Activated naive CD8-positive, alpha-beta T cell treated with anti-CD3 and anti-CD28 coated beads for 36 hours (primary cell): ENCODE results near the gene MCU. TPM values are rescaled to one million over a fixed set of nuclear protein-coding genes. Genes with fewer than 3 reads are reported as not detected.
"Not testable (repeated sequence)": the region's sequence is repeated elsewhere in the genome, so short reads cannot be mapped to it uniquely, and the experiment has no call there.

Experiments used
- DNase-seq: peaks from one replicate; pipeline ENCODE4 v3.0.0; 2021
- H3K27ac Mint-ChIP-seq: one replicate; pipeline ENCODE4 v1.8.0; 2022; ENCODE audit warnings: mild to moderate bottlenecking, moderate library complexity, mixed read lengths
- H3K27me3 Mint-ChIP-seq: one replicate; pipeline ENCODE4 v1.8.0; 2022; ENCODE audit warnings: mild to moderate bottlenecking, mixed read lengths
- H3K36me3 Mint-ChIP-seq: one replicate; pipeline ENCODE4 v1.8.0; 2021; ENCODE audit warnings: mild to moderate bottlenecking, mixed read lengths
- H3K4me1 Mint-ChIP-seq: one replicate; pipeline ENCODE4 v1.8.0; 2021; ENCODE audit warnings: mixed read lengths
- H3K4me3 Mint-ChIP-seq: one replicate; pipeline ENCODE4 v1.8.0; 2022; ENCODE audit warnings: mild to moderate bottlenecking, moderate library complexity, mixed read lengths
- H3K9me3 Mint-ChIP-seq: one replicate; pipeline ENCODE4 v1.8.0; 2022; ENCODE audit warnings: mixed read lengths
- total RNA-seq, 2 experiments: library from RNA; stranded (reverse); gene quantifications; one replicate each; pipeline ENCODE4 v1.2.3, GENCODE V29; 2021

The MCU gene
- total RNA-seq, 2 experiments from 2014 or later: 15.3 to 15.5 TPM

DNA sequence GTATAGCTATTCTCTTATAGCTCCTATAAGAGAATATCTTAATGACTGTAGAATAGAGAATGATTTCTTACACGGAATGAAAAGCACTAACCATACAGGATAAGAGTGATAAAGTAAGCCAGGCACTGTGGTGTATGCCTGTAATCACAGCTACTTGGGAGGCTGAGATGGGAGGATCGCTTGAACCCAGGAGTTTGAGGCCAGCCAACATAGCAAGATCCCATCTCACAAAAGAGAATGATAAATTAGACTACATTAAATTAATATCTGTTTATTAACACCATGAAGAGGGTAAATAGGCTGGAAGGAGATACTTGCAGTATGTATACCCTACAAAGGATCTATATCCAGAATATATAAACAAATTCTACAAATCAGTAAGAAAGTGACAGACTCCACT lies 189.3 kb downstream of the MCU start:
- peaks cover 15% of the 10 kb centered on the region for H3K9me3 Mint-ChIP-seq

DNA sequence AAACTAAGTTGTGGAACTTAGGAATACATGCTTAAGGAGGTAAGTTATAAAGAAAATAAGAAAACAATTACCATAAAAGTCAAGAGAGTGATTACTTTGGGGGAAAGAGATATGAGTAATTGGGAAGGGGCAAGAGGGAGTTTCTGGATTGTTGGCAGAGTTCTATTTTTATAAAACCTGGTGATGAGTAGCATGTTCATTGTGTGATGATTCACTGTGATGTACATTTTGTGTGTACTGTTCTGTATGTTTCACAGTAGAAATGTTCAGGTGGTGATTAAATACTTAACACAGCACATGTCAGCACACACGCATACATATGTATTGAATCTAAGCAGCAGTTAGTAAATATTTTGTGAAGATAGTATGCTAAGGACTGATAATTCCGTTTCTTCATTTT lies 191.9 kb downstream of the MCU start:
- no peak for DNase-seq
- no peak overlapping the region for H3K4me3 Mint-ChIP-seq
- H3K27me3 Mint-ChIP-seq: no peaks in the 10 kb centered on the region
- peaks cover 48% of the 10 kb centered on the region for H3K36me3 Mint-ChIP-seq
- H3K4me1 Mint-ChIP-seq: peaks cover 12% of the 10 kb centered on the region
- peaks cover 14% of the 10 kb centered on the region for H3K9me3 Mint-ChIP-seq
- no peak overlapping the region for H3K27ac Mint-ChIP-seq

More for the DNA sequence above, 189.3 kb downstream of the MCU start:
- H3K27ac Mint-ChIP-seq: no peak overlapping the region
- DNase-seq: no peak
- peaks cover 35% of the 10 kb centered on the region for H3K36me3 Mint-ChIP-seq
- no peak overlapping the region for H3K4me3 Mint-ChIP-seq
- H3K4me1 Mint-ChIP-seq: peaks cover 2% of the 10 kb centered on the region
- H3K27me3 Mint-ChIP-seq: no peaks in the 10 kb centered on the region

DNA sequence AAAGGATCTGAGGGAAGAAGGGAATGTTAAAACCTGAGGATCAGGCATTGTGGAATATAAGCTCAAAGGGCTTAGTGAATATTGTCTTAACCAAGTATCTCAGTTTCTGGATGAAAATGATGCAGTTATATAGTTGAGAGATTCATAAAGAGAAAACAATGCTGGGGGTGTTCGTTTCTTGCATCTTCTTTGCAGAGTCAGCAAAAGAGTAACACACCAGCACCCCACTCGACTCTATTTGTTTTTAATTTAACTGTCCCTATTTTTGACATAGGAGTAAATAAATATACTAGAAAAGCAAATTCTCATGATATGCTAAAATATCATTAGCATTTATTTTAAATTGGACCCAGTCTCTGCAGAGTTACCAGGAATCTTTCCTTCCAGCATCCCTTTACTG lies 194.0 kb downstream of the MCU start:
- Mint-ChIP-seq H3K36me3 (peaks cover 46% of the 10 kb centered on the region), H3K27me3 (no peaks in the 10 kb centered on the region), H3K4me3 (no peak overlapping the region), H3K4me1 (peaks cover 12% of the 10 kb centered on the region), H3K9me3 (peaks cover 9% of the 10 kb centered on the region), H3K27ac (no peak overlapping the region)
- no peak for DNase-seq

DNA sequence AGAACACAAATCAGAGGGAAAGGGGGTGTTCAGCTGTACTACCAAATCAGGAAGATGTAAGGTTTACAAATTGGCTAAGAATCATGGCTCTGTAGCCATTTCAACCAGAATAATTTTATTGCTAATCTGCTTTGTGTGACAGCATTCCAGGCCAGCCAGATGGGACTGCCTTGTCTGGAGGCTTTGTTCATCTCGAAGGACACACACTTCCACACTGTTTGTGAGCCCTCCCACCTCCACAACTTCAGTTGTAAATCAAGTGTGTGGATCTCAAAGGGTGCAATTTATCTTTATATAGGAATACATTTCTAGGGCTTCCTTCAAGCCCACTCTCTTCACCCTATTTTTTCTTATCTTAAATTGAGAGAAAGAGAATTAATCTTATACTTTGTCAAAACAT lies 194.7 kb downstream of the MCU start:
- DNase-seq: no peak
- Mint-ChIP-seq H3K9me3 (peaks cover 7% of the 10 kb centered on the region), H3K4me3 (no peak overlapping the region), H3K27me3 (no peaks in the 10 kb centered on the region), H3K4me1 (peaks cover 12% of the 10 kb centered on the region), H3K27ac (peak overlapping the region; percentile 88), H3K36me3 (peaks cover 44% of the 10 kb centered on the region)

DNA sequence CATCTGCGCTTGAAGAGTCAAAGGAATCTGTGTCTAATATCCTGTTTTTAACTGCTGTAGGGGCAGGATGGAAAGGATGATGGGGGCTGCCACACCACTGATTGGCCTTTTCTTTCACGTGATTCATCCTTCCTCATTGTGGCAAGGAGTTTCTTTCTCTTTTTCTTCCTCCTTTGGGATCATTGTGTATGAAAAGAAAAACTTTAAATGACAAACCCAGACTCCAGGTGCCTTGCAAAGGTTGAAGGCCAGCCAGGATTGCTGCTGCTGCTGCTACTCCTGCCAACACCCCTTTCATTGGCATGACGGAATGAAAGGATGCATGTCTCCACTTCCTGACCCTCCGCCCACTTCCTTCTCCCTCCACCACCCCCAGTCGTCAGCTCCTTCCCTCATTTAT lies 195.1 kb downstream of the MCU start:
- Mint-ChIP-seq H3K27ac (peak overlapping the region; percentile 88), H3K36me3 (peaks cover 40% of the 10 kb centered on the region), H3K27me3 (no peaks in the 10 kb centered on the region), H3K4me1 (peaks cover 12% of the 10 kb centered on the region), H3K9me3 (peaks cover 6% of the 10 kb centered on the region), H3K4me3 (peak overlapping the region; percentile 70)
- peak; percentile 16 for DNase-seq

DNA sequence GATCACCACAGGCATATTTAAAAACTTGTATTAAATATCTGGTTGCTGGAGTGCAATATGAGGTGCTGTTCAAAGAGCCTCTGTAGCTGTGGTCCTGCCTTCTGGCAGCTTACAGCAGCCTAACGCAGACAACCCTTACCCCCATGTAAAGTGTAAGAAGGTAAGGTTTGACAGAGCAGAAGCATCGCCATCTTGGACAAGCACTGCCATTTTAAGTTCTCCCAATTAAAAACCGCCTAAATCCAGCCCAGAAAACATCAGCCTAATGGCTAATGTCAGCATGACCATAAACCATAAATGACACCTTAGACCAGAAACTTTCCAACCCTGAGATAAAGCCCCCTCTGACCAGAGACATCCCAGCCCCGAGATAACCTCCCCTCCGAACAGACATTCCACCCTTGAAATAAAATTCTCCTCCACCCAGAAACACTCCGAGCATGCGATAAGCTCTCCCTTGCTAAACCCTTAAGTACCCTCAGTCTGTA lies 196.3 kb downstream of the MCU start:
- Mint-ChIP-seq H3K4me1 (peaks cover 12% of the 10 kb centered on the region), H3K4me3 (no peak overlapping the region), H3K27ac (no peak overlapping the region), H3K36me3 (peaks cover 33% of the 10 kb centered on the region), H3K9me3 (no peaks in the 10 kb centered on the region), H3K27me3 (no peaks in the 10 kb centered on the region)
- DNase-seq: no peak

DNA sequence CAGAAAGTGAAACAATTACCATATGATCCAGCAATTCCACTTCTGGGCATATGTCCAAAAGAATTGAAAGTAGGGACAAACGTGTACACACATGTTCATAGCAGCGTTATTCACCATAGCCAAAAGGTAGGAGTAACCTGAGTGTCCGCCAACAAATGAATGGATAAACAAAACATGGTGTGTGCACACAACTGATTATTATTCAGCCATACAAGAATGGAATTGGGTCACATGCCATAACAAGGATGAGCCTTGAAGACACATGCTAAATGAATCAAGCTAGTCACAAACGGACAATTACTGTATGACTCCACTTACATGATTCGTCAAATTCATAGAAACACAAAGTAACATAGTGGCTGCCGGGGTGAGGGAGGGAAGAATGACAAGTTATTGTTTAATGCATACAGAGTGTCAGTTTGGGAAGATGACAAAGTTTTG lies 197.5 kb downstream of the MCU start:
- DNase-seq: no peak
- Mint-ChIP-seq H3K4me1 (peaks cover 12% of the 10 kb centered on the region), H3K27me3 (peaks cover 1% of the 10 kb centered on the region), H3K9me3 (no peaks in the 10 kb centered on the region), H3K4me3 (no peak overlapping the region), H3K36me3 (peaks cover 28% of the 10 kb centered on the region), H3K27ac (no peak overlapping the region)

DNA sequence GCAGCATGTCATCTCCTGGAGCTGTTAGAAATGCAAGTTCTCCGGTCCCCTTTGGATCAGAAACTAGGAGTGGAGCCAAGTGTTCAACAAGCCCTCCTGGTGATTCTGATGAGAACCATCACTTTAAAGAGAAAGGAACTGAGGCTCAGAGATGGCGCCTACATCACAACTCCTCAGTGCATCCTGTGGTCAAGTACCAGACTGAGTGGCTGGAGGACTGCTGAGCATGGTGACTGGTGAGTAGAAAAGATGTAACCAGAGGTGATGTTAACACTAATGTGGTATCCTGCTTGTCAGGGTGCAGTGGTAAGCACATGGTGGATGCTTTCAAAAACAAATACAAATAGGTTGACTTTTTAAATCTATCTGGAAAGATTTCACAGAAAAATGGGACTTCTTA lies 198.1 kb downstream of the MCU start:
- no peaks in the 10 kb centered on the region for H3K9me3 Mint-ChIP-seq
- DNase-seq: no peak
- peaks cover 25% of the 10 kb centered on the region for H3K36me3 Mint-ChIP-seq
- H3K4me1 Mint-ChIP-seq: peaks cover 12% of the 10 kb centered on the region
- peaks cover 8% of the 10 kb centered on the region for H3K27me3 Mint-ChIP-seq
- H3K27ac Mint-ChIP-seq: no peak overlapping the region
- H3K4me3 Mint-ChIP-seq: no peak overlapping the region

DNA sequence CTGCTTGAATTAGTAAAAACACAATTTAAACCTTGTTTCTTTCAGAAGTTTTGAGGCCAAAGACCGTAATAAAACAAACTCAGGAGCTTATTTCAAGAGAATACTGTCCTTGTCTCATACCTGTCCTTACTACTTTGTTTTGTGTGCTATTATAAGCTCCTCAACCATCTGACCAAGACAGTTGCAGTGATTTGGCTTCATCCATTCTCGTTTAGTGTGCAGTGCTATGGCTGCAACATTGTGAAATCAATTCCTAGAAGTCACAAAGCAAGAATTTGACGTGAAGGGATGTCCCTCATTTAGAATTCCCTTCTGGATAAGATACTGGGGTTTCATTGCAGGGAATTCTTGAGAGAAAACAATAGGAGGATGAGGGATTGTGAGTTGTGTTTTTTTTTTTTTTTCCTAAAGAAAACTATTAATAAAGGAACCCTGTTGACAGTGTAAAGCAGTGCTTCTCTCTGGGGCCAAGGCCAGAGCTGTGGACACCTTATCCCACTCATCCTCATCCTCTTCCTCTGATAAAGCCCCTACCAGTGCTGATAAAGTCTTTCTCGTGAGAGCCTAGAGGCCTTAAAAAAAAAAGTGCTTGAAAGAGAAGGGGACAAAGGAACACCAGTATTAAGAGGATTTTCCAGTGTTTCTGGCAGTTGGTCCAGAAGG lies 201.3 kb downstream of the MCU start, which contains the start of gene OIT3:
TSS of gene OIT3 (plus strand) at position 604 of the 663 bp plus-strand sequence. CDS start 60 bp downstream, outside the sequence.
- no peaks in the 10 kb centered on the region for H3K9me3 Mint-ChIP-seq
- no peak within 1 kb of the TSS for H3K27ac Mint-ChIP-seq
- peaks cover 17% of the 10 kb centered on the region for H3K27me3 Mint-ChIP-seq
- DNase-seq: no peak
- H3K36me3 Mint-ChIP-seq: peaks cover 8% of the 10 kb centered on the region
- H3K4me1 Mint-ChIP-seq: no peaks in the 10 kb centered on the region
- no peak within 1 kb of the TSS for H3K4me3 Mint-ChIP-seq

DNA sequence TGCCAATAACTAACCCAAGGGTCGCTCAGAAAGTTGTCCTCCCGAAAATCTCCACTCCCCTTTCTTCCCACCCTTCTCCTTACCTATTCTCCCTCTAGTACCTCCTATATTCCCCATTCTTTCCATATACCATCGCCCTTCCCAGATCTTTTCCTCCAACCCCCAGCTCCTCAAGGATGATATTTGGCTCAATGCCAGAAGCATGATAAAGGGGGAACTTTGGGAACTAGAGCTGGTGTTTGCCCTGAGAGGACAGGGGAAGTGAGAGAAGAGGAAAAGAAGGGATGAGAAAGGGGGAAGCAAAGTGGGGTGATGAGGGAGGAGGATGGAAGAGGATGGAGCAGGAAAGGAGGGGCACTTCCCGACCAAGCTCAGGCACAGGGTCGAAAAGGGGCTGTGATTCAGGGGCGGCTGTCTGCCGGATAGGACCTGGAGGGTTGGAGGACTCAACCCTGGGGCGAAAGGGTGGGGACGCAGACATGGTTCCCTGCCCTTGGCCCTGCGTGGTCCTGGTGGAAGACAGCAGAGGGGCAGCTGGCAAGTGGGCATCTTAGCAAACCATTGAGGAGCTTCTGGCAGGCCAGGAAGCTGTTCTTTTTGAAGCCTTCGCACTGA lies 203.4 kb downstream of the MCU start:
- no peaks in the 10 kb centered on the region for H3K9me3 Mint-ChIP-seq
- peaks cover 17% of the 10 kb centered on the region for H3K27me3 Mint-ChIP-seq
- no peak overlapping the region for H3K27ac Mint-ChIP-seq
- H3K4me3 Mint-ChIP-seq: no peak overlapping the region
- no peaks in the 10 kb centered on the region for H3K4me1 Mint-ChIP-seq
- no peak for DNase-seq
- no peaks in the 10 kb centered on the region for H3K36me3 Mint-ChIP-seq

DNA sequence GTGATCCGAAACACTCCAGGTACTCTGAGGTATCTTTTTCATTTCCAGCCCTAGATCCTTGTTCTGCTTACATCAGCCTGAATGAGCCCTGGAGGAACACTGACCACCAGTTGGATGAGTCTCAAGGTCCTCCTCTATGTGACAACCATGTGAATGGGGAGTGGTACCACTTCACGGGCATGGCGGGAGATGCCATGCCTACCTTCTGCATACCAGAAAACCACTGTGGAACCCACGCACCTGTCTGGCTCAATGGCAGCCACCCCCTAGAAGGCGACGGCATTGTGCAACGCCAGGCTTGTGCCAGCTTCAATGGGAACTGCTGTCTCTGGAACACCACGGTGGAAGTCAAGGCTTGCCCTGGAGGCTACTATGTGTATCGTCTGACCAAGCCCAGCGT lies 206.7 kb downstream of the MCU start:
- no peak overlapping the region for H3K27ac Mint-ChIP-seq
- no peak overlapping the region for H3K4me3 Mint-ChIP-seq
- no peaks in the 10 kb centered on the region for H3K9me3 Mint-ChIP-seq
- no peak for DNase-seq
- peaks cover 17% of the 10 kb centered on the region for H3K27me3 Mint-ChIP-seq
- H3K4me1 Mint-ChIP-seq: no peaks in the 10 kb centered on the region
- no peaks in the 10 kb centered on the region for H3K36me3 Mint-ChIP-seq

DNA sequence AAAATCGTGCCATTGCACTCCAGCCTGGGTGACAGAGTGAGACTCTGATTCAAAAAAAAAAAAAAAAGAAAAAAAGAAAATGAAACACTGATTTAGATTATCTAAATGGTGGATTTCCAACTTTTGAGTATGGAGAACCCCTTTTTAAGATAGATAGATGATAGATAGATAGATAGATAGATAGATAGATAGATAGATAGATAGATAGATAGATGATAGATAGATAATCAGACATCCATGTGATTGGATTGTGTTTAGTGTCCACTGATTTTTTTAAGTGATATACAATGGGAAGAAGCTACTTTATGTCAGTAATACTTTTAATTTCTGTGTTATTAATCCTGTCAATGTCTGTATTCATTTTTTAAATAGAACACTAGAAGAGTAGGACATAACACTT lies 207.6 kb downstream of the MCU start:
- Mint-ChIP-seq H3K27me3 (peaks cover 14% of the 10 kb centered on the region), H3K9me3 (no peaks in the 10 kb centered on the region), H3K36me3 (no peaks in the 10 kb centered on the region), H3K27ac (no peak overlapping the region), H3K4me3 (no peak overlapping the region), H3K4me1 (no peaks in the 10 kb centered on the region)
- no peak for DNase-seq

DNA sequence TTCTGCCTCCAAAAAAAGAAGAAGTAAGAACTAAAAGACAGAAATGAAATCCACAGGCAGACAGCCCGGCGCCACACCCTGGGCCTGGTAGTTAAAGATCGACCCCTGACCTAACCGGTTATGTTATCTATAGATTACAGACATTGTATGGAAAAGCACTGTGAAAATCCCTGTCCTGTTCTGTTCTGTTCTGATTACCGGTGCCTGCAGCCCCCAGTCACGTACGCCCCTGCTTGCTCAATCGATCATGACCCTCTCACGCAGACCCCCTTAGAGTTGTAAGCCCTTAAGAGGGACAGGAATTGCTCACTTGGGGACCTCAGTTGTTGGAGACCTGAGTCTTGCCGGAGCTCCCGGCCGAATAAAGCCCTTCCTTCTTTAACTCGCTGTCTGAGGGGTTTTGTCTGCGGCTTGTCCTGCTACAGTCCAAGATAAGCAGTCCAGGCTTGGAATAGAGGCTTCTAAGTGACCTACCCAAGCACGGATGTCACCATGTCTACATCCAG lies 212.1 kb downstream of the MCU start:
- not testable (repeated sequence) for H3K27me3 Mint-ChIP-seq, H3K27ac Mint-ChIP-seq

DNA sequence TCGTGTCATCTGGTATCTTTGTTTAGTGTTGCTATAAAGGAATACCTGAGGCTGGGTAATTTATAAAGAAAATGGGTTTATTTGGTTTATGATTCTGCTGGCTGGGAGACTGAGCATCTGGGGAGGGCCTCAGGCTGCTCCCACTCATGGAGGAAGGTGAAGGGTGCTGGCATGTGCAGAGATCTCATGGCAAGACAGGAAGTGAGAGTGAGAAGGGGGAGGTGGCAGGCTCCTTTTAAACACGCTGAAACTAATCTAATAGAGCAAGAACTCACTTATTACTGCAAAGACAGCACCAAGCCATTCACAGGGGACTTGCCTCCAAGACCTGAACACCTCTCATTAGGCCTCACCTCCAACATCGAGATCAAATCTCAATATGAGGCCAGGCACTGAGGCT lies 212.9 kb downstream of the MCU start:
- Mint-ChIP-seq H3K27ac (no peak overlapping the region), H3K4me1 (peaks cover 5% of the 10 kb centered on the region), H3K4me3 (no peak overlapping the region), H3K36me3 (no peaks in the 10 kb centered on the region), H3K27me3 (no peaks in the 10 kb centered on the region), H3K9me3 (no peaks in the 10 kb centered on the region)
- DNase-seq: no peak

More for the DNA sequence above, 212.1 kb downstream of the MCU start:
- H3K36me3 Mint-ChIP-seq, H3K4me3 Mint-ChIP-seq, DNase-seq, H3K9me3 Mint-ChIP-seq, H3K4me1 Mint-ChIP-seq: not testable (repeated sequence)

DNA sequence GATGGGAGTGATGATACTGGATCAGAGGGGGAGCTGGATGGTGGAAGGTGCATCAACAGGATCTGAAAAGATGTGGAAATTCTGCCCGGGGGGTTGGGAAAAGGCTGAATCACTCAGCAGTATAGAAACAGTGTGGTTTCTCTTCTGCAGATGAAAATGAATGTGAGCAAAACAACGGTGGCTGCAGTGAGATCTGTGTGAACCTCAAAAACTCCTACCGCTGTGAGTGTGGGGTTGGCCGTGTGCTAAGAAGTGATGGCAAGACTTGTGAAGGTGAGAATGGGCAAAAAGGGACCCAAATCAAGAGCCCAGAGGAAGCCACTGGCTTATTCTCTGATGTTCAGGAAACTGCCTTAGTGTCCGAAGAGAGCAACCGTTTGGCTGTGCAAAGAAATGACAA lies 214.5 kb downstream of the MCU start:
- no peaks in the 10 kb centered on the region for H3K27me3 Mint-ChIP-seq
- no peak for DNase-seq
- H3K4me3 Mint-ChIP-seq: no peak overlapping the region

DNA sequence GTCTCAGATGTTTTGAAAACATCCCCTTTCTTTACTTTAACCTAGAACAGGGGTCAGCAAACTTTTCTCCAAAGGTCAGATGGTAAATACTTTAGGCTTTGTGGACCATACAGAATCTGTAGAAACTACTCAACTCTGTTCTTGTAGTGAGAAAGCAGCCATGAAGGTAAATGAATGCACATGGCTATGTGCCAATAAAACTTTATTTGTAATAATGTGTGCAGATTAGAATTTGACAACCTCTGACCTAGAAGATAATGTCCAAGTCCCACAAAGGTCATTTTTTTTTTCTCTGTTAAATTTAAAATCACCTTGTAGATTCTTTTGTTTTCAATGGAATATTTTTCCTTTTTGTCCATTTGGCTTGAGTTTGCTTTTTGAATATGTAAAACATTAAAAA lies 218.8 kb downstream of the MCU start:
- Mint-ChIP-seq H3K36me3 (no peaks in the 10 kb centered on the region), H3K4me3 (no peak overlapping the region), H3K9me3 (no peaks in the 10 kb centered on the region), H3K27me3 (no peaks in the 10 kb centered on the region), H3K27ac (no peak overlapping the region), H3K4me1 (peaks cover 3% of the 10 kb centered on the region)
- no peak for DNase-seq

More for the DNA sequence above, 214.5 kb downstream of the MCU start:
- H3K36me3 Mint-ChIP-seq: no peaks in the 10 kb centered on the region
- H3K9me3 Mint-ChIP-seq: no peaks in the 10 kb centered on the region
- H3K27ac Mint-ChIP-seq: no peak overlapping the region
- H3K4me1 Mint-ChIP-seq: peaks cover 5% of the 10 kb centered on the region
